Karpas-422 (cell line): ENCODE data around the gene CLDN5. TPM values are rescaled to one million over a fixed set of nuclear protein-coding genes. Genes with fewer than 3 reads are reported as not detected.

Experiments
- DNase-seq: peaks from one replicate; pipeline ENCODE4 v3.0.0-alpha.2; 2015
- H2AFZ ChIP-seq: fragments of 200-600 bp; sonication (generic); 2 replicates; pipeline ENCODE4 v1.6.1; 2014; ENCODE audit warnings: antibody characterized with exemption, low read length, mixed read lengths
- H3K27ac ChIP-seq: fragments of 200-600 bp; sonication (generic); 2 replicates; pipeline ENCODE4 v1.5.1; 2014; ENCODE audit warnings: mild to moderate bottlenecking, low read length, moderate library complexity
- H3K27me3 ChIP-seq: fragments of 200-600 bp; sonication (generic); 2 replicates; pipeline ENCODE4 v1.6.1; 2014; ENCODE audit warnings: low read length, mixed read lengths
- H3K36me3 ChIP-seq: fragments of 200-600 bp; sonication (generic); 2 replicates; pipeline ENCODE4 v1.6.1; 2014; ENCODE audit warnings: low read length, mixed read lengths; ENCODE audit not compliant: insufficient read depth
- H3K4me1 ChIP-seq: fragments of 200-600 bp; sonication (generic); 2 replicates; pipeline ENCODE4 v1.6.1; 2014; ENCODE audit warnings: mild to moderate bottlenecking, low read length, mixed read lengths
- H3K4me2 ChIP-seq: fragments of 200-600 bp; sonication (generic); 2 replicates; pipeline ENCODE4 v1.6.1; 2014; ENCODE audit warnings: low read length, low read depth, mild to moderate bottlenecking; ENCODE audit not compliant: poor library complexity, severe bottlenecking
- H3K4me3 ChIP-seq: fragments of 200-600 bp; sonication (generic); 2 replicates; pipeline ENCODE4 v1.5.1; 2014; ENCODE audit warnings: mild to moderate bottlenecking, antibody characterized with exemption, low read length, mixed read lengths
- H3K79me2 ChIP-seq: fragments of 200-600 bp; sonication (generic); 2 replicates; pipeline ENCODE4 v1.6.1; 2014; ENCODE audit warnings: mild to moderate bottlenecking, low read length, mixed read lengths
- H3K9ac ChIP-seq: fragments of 200-600 bp; sonication (generic); 2 replicates; pipeline ENCODE4 v1.6.0; 2014; ENCODE audit warnings: low read length
- H3K9me2 ChIP-seq: fragments of 200-600 bp; sonication (generic), shearing (Covaris generic); replicated peaks from 2 replicates; pipeline ENCODE4 v1.6.0; 2014; ENCODE audit warnings: mild to moderate bottlenecking, low read length, moderate library complexity; ENCODE audit not compliant: insufficient read depth
- H3K9me3 ChIP-seq: fragments of 300-700, 200-600 bp; sonication (generic); 2 replicates; pipeline ENCODE4 v1.6.1; 2014; ENCODE audit warnings: low read length, mixed read lengths
- H4K20me1 ChIP-seq: fragments of 200-600 bp; sonication (generic); 2 replicates; pipeline ENCODE4 v1.6.1; 2014; ENCODE audit warnings: mild to moderate bottlenecking, antibody characterized with exemption, low read length, low read depth; ENCODE audit not compliant: insufficient read depth
- total RNA-seq: library from RNA; depleted of rRNA; stranded (reverse); fragments of >200 nt; shearing (Covaris generic); gene quantifications from 2 replicates; pipeline ENCODE4 v1.2.3, GENCODE V29; 2014; ENCODE audit warnings: low replicate concordance; rRNA removed

Gene CLDN5, protein sequence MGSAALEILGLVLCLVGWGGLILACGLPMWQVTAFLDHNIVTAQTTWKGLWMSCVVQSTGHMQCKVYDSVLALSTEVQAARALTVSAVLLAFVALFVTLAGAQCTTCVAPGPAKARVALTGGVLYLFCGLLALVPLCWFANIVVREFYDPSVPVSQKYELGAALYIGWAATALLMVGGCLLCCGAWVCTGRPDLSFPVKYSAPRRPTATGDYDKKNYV
- not detected in 2 replicates for total RNA-seq

DNA sequence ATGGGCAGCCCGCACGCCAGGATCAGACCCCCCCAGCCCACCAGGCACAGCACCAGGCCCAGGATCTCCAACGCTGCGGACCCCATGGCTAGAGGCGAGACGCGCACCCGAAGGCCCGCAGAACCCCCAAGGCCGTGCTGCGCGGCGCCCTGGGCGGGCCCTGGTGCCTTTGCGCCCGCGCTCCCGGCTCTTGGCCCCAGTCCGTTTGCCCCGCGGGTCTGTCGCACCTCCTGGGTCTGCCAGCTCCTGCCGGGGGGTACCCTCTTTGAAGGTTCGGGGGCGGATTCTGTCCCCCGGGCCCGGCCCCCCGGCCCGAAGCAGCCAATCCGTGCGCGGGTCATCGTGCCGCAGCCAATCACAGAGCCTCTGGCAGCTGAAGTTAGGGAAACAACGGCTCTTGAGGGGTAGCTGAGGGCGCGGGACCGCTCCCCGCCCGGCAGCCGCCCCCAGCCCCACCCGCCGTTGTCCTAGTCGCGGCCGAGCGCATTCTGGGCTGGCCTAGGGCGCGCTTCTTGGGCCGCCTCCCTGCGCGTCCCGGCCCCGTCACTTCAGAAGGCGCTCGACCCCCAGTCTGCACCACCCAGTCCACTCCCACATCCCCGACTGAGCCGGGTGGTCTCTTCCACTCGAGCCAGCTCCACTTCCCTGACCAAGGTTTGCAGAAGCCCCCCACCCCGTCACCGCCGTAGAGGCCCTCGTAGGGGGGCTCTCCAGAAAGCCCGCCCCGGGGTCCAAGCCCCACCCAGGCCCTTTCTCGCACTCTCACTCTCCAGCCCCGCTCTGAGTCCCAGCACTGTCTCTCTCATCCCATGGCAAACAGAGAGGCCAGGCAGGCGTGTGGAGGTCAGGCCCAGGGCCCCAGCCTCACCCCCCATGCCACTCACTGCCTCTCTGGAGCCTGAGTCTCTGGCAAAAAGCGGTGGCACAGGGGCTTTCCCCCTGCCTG, at the start of gene CLDN5:
CLDN5 (minus strand) TSS at position 241 of the 946 bp plus-strand sequence; CDS start at position 86, 155 bp downstream.
- Histone ChIP-seq H3K79me2 (no peaks in the 10 kb centered on the region), H3K27ac (no peak within 1 kb of the TSS), H3K9me2 (no peaks in the 10 kb centered on the region), H3K4me3 (no peak within 1 kb of the TSS), H3K4me1 (peaks cover 20% of the 10 kb centered on the region), H2AFZ (no peak within 1 kb of the TSS), H3K36me3 (no peaks in the 10 kb centered on the region; the same call in 1 of the 2 replicates), H3K9ac (no peak within 1 kb of the TSS), H3K9me3 (no peaks in the 10 kb centered on the region), H4K20me1 (no peaks in the 10 kb centered on the region), H3K27me3 (no peaks in the 10 kb centered on the region), H3K4me2 (no peak within 1 kb of the TSS)
- no peak for DNase-seq

DNA sequence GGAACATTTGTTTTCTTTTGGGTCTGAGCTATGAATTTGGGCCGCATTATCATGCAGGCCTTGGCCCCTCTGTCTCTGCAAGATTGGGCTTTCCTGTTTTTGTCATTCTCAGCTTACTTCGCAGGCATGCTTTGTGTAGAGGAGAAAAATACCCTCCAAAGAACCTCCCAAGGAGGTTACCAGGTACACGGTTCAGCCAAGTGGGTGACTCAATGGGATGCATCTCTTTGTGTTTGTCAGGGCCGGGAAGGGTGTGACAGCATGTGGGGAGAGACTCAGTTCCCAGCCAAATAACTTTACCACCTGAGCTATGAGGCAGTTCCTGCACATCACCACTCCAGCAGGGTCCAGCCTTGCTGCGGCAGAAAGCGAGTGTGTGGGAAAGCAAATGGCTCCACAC, 47.8 kb upstream of the CLDN5 start:
- Histone ChIP-seq H3K9me3 (no peaks in the 10 kb centered on the region), H3K4me3 (no peak overlapping the region), H3K4me1 (peaks cover 5% of the 10 kb centered on the region), H2AFZ (no peak overlapping the region), H3K79me2 (no peaks in the 10 kb centered on the region), H3K27ac (no peak overlapping the region), H3K4me2 (no peak overlapping the region), H3K9ac (no peak overlapping the region), H3K27me3 (no peaks in the 10 kb centered on the region), H4K20me1 (no peaks in the 10 kb centered on the region), H3K9me2 (no peaks in the 10 kb centered on the region), H3K36me3 (no peaks in the 10 kb centered on the region)
- no peak for DNase-seq

GRCh38 chr22:19571207-19571795, 47.1 kb upstream of the CLDN5 start:
- Histone ChIP-seq H3K9ac (no peak overlapping the region), H3K9me2 (no peaks in the 10 kb centered on the region), H3K27ac (no peak overlapping the region), H3K36me3 (no peaks in the 10 kb centered on the region), H3K79me2 (no peaks in the 10 kb centered on the region), H4K20me1 (no peaks in the 10 kb centered on the region), H3K4me3 (no peak overlapping the region), H3K9me3 (no peaks in the 10 kb centered on the region), H3K4me2 (no peak overlapping the region), H3K27me3 (no peaks in the 10 kb centered on the region), H2AFZ (no peak overlapping the region), H3K4me1 (no peaks in the 10 kb centered on the region)
- DNase-seq = no peak

DNA sequence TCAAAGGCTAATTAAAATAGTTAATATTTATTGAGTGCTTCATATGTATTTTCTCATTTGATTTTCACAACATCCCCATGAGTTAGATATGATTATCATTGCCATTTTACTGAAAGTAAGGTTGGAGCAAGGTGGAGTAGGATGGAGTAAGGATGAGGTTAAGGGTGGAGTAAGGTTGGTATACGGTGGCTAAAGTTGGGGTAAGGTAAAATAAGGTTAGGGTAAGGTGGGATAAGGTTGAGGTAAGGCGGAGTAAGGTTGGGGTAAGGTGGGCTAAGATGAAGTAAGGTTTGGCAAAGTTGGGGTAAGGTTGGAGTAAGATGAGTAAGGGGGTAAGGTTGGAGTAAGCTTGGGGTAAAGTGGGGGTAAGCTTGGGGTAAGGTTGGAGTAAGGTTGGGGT, 45.8 kb upstream of the CLDN5 start:
- Histone ChIP-seq H3K9me2 (no peaks in the 10 kb centered on the region), H3K79me2 (no peaks in the 10 kb centered on the region), H3K27ac (no peak overlapping the region), H3K4me1 (no peaks in the 10 kb centered on the region), H3K9ac (no peak overlapping the region), H3K9me3 (no peaks in the 10 kb centered on the region), H2AFZ (no peak overlapping the region), H3K27me3 (no peaks in the 10 kb centered on the region), H3K36me3 (no peaks in the 10 kb centered on the region), H3K4me3 (no peak overlapping the region), H3K4me2 (no peak overlapping the region), H4K20me1 (no peaks in the 10 kb centered on the region)
- no peak for DNase-seq

GRCh38 chr22:19569276-19569640, 45.0 kb upstream of the CLDN5 start:
- H2AFZ ChIP-seq = no peak overlapping the region
- no peaks in the 10 kb centered on the region for H3K27me3 ChIP-seq
- no peak overlapping the region for H3K4me2 ChIP-seq
- DNase-seq = no peak
- no peaks in the 10 kb centered on the region for H3K4me1 ChIP-seq
- no peaks in the 10 kb centered on the region for H3K36me3 ChIP-seq
- H3K79me2 ChIP-seq = no peaks in the 10 kb centered on the region
- no peaks in the 10 kb centered on the region for H4K20me1 ChIP-seq
- no peaks in the 10 kb centered on the region for H3K9me3 ChIP-seq
- H3K9me2 ChIP-seq = no peaks in the 10 kb centered on the region
- no peak overlapping the region for H3K27ac ChIP-seq
- no peak overlapping the region for H3K9ac ChIP-seq
- H3K4me3 ChIP-seq = no peak overlapping the region

DNA sequence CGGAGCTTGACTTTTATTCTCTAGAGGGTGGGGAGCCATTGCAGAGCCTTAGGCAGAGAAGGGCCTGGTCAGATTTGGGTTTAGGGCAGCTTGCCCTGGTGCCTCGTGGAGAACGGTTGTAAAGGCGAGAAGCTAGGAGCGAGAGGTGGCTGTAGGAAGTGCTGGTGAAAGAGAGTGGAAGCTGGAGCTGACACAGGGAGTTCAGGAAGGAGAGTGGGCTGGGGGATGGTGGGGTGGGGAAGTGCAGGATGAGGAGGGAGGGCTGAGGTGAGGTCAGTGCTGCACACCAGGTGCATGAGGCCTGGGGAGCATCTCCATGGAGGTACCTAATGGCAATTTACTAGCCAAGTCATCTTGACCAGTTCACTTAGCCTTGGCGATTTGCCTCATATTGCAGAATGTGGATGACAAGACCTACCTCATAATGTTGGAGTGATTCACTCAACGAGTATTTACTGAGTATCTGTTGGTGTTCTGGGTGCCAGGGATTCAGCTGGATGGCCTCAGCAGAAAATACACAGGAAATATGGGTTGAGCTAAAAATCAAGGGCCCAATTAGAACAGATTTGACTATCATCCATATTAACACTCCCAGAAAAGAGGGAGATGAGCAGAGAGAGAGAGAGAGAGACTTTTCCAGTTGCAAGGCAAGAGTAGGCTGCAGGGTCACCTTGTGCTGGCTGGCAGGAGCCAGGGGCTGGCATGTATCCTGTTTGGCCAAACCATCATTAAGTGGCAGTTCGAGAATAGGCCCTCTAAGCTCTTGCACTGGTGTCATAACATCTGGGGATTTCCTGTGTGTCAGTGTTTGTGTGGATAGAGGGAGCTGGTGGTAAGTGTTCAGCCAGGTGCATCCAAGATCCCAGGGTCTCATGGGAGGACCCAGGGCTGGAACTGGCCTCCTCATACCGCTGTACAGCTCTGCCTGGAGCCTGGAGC, 44.4 kb upstream of the CLDN5 start:
- no peak overlapping the region for H3K4me3 ChIP-seq
- no peak overlapping the region for H3K9ac ChIP-seq
- no peaks in the 10 kb centered on the region for H3K4me1 ChIP-seq
- no peaks in the 10 kb centered on the region for H3K79me2 ChIP-seq
- H2AFZ ChIP-seq = no peak overlapping the region
- H3K27me3 ChIP-seq = no peaks in the 10 kb centered on the region
- no peak overlapping the region for H3K4me2 ChIP-seq
- H3K9me3 ChIP-seq = no peaks in the 10 kb centered on the region
- H4K20me1 ChIP-seq = no peaks in the 10 kb centered on the region
- H3K36me3 ChIP-seq = no peaks in the 10 kb centered on the region
- no peak for DNase-seq
- no peak overlapping the region for H3K27ac ChIP-seq
- H3K9me2 ChIP-seq = no peaks in the 10 kb centered on the region

DNA sequence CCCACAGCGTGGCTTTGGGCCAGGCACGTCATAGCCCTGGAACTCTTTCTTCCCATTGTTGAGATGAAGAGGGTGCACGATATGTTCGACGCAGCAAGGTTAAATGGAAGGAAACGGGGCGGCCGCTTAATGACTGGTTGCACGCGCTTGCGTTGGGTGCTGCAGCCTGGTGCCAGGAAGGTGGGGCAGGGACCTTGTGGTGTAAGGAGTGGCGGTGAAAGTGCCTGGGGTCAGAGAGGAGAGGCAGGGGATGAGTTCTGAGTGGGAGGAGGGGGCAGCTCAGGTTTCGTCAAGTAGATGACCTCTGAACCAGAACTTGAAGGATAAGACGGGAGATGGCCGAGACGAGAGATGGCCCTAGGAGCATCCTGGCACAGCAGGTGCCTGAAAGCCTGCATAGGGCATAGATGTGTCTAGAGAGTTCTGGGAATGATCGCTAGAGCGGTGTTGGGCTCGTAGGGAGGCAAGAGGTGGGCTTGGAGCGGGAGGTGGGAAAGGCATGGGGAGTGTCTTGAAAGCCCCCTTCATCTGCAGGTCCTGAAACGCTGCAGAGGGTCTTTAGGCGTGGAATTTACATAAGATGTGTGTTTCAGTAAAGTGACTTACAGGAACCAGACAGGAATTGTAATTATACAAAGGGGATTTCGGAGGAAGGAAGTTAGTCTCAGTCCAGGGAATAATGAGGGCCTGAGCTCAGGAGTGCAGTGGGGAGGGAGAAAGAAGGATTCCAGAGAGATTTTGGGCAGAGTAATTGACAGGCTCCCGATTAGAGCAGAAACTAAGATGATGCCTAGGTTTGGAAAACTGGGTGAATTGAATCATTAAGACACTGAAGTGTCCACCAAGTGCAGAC, 43.2 kb upstream of the CLDN5 start:
- Histone ChIP-seq H3K27ac (no peak overlapping the region), H3K4me2 (no peak overlapping the region), H3K36me3 (no peaks in the 10 kb centered on the region), H3K79me2 (no peaks in the 10 kb centered on the region), H3K4me1 (no peaks in the 10 kb centered on the region), H4K20me1 (no peaks in the 10 kb centered on the region), H3K27me3 (no peaks in the 10 kb centered on the region), H3K9me2 (no peaks in the 10 kb centered on the region), H2AFZ (no peak overlapping the region), H3K4me3 (no peak overlapping the region), H3K9ac (no peak overlapping the region), H3K9me3 (no peaks in the 10 kb centered on the region)
- no peak for DNase-seq
